Activated T-cell treated with anti-CD3 and anti-CD28 coated beads for 4 hours (primary cell): ENCODE results near the gene TDRD10.
"Not testable (repeated sequence)": the region's sequence is repeated elsewhere in the genome, so short reads cannot be mapped to it uniquely, and the experiment has no call there.

ENCODE experiments used
- DNase-seq: peaks from one replicate; pipeline ENCODE4 v3.0.0-alpha.2; 2020

The TDRD10 gene

DNA sequence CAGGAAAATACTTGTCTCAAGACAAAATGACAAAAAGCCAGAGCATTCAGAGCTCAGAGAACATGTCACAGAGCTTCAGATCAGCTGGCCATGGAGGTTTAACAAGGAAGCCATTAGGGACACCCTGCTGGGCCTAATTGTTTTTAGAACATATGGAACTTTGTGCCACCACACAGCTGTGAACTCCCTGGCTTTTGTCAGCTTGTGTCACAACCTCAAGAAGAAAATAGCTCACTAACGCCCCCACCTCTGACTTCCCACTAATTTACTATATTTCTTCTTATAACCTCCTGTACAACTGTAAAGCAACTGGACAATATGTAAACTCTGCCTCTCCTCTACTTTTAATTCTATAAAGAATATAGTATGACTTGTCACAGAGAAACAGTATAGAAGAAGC lies 21.0 kb upstream of the TDRD10 start:
- DNase-seq = no peak

DNA sequence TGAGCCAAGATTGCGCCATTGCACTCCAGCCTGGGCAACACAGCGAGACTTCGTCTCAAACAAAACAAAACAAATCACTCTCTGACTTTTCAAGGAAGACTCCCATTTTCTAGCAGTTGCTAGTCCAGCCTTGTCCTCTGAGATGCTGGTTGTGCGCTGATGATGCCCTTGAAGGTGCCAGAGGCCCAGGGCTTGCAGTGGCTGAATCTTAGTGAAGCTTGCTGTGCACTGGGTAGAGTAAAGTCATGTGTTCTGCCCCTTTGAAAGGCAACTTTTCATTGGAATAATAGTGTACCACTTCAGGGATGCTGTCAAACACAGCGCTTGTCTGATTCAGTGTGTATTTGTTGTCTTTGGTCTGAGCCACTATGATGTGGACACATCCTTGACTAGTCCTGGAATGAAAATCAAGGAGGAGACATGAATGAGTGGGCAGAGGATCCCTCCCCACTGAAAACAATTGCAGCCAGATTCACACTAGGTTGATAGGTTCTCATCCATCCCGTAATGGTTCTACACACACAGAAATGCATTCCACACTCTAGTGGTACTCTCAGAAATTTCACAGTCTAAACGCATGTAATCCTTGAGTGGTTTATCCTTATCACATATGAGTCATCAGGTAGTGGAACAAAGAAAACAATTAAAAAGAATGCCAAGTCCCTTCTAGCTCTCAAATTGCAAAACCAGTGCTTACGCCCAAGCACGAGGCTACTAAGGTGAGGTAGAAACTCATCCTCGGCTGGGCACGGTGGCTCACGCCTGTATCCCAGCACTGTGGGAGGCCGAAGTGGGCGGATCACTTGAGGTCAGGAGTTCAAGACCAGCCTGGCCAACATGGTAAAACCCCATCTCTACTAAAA lies 17.8 kb upstream of the TDRD10 start:
- DNase-seq = no peak

DNA sequence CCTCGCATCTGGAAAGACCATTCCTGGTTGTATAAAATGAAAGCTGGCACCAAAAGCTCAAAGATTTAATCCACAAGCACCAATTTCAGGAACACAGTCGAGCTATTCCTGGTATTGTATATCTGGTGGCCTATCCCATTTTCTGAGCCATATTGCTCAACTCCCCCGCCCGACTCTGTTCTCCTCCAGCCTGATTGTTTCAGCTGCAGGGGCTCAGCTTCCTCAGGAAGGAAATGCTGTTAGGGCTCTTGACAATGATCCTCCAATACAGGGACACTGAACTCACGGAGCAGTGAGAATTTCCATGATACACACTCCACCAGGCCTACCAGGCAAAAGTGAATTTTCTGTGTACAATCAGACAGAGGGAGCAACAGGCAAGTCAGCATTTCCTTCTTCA lies 16.9 kb upstream of the TDRD10 start:
- no peak for DNase-seq

DNA sequence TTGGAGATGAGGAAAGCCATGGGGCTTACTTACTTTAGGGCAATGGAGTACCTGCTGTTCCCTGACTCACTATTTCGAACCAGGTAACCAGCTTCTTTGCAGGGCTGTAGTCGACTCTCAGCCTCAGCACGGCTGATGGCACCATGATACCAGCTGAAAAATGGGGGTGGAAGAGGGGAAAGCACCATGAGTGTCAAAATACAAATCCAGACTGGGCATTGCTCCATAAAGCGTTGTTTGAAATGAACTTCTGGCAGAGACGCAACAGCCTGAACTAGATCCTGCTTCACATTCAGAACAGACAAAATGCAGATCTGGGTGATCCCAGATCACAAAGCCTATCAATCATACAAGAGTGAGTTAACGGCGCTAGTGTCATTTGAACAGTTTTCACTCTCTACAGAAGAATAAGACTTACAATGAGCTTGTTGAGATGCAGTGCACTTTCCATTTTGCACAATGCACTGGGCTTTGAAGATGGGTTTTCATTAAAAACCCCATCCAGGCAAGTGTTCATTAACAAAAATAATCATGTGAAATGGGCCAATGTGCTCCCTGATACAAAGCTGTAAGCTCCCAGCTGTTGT lies 16.0 kb upstream of the TDRD10 start:
- DNase-seq = no peak

DNA sequence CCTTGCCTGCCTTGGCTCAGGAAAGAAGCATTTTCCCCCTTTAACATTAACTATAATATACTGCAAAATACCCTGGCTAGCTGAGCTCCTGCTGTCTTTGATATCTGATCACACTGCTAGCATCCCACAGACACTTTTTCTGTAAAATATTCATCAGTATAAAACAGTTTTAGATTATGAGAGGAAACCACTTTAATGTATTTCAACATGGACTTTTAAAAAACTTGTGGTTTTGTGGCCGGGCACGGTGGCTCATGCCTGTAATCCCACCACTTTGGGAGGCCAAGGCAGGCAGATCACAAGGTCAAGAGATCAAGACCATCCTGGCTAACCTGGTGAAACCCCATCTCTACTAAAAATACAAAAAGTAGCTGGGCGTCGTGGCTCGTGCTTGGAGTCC lies 15.3 kb upstream of the TDRD10 start:
- not testable (repeated sequence) for DNase-seq

DNA sequence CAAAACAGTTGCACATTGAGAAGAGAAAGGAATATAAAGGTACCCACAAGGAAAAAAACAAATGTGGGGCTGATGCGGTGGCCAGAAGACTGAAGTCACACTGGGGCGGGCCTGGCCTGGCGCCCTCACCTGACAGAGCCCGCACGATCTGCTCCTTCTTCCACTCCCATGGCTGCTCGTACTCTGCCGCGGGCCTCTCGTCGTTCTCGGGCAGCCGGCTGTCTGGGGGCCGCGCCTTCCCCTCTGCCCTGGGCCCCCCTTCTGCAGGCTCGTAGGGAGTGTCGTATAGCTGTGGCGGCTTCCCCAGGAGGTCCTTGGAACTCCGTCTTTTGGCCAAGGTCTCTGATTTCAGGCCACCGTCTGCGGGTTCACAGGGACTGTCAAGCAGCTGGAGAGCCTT lies 13.1 kb upstream of the TDRD10 start:
- no peak for DNase-seq

DNA sequence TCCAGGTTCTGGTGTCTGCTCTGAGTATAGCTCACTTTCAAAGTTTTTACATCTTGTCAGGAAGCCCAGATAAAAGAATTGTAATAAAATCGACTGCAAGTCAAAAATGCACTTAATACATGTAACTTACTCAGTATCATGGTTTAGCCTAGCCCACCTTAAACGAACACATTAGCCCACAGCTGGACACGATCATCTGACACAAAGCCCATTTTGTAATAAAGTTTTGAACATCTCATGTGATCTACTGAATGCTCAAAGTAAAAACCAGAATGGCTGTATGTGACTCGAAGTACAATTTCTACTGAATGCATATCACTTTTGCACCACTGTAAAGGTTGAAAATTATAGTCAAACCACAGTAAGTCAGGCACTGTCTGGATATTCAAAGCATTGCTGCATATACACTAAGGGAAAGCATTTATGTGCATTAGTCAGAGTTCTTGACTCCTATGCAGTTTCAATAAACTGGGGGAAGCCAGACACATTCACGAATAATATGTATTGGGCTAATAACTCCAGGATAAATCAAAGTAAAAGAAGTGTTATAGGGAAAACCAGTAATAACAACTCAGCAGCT lies 12.2 kb upstream of the TDRD10 start:
- no peak for DNase-seq

DNA sequence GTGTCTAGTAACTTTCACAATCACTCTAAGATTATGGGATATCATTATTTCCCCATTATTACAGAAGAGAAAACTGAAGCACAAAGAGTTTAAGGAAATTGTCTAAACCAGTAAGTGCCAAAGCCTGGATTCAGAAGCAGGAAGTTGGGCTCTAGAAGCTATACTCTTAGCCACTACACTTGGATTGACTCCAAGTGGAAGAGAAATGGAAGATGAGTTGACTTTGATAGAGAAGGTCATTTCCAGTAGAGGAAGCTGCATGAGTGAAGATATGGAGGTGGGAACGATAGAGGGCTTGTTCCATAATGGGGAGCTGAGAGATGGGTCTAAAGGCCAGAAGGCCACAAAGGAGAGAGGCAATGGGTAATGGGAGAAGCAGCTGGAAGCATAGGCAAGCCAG lies 11.7 kb upstream of the TDRD10 start:
- no peak for DNase-seq

DNA sequence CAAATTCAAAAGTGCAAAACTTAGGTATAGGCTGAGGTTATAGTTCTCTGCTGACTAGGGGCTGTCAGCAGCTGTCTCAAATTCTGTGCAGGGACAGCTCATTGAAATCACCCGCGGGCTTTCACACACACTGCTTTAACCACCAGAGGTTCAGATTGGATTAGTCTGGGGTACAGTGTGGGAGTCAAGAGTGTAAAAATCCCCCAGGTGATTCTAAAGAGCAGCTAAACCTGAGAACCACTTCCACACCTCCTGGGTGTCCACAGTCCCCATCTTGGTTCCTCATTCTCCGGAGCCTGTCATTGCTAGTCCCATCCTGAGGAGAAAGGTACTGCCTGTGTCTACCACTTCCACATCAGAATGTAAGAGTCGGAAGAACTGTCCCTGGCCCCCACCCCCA lies 9.9 kb upstream of the TDRD10 start:
- DNase-seq = no peak

DNA sequence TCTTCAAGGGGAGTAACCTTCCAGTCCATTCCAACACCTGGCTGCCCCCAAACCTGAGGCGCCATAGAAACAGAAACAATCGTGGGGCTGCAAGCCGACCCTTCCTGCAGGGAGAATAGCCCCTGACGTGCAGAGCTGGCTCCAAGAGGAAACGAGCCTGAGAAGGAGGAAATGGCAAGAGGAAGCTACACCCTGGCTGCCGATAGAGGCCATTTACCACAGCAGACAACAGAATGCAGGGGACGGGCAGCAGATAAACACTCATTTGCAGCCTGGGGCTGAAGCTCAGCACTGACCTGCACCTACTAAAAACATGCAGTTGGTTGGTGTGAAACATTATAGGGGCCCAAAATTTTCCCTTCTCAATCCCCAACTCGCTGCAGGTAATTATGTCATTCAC lies 8.7 kb upstream of the TDRD10 start:
- DNase-seq = no peak

DNA sequence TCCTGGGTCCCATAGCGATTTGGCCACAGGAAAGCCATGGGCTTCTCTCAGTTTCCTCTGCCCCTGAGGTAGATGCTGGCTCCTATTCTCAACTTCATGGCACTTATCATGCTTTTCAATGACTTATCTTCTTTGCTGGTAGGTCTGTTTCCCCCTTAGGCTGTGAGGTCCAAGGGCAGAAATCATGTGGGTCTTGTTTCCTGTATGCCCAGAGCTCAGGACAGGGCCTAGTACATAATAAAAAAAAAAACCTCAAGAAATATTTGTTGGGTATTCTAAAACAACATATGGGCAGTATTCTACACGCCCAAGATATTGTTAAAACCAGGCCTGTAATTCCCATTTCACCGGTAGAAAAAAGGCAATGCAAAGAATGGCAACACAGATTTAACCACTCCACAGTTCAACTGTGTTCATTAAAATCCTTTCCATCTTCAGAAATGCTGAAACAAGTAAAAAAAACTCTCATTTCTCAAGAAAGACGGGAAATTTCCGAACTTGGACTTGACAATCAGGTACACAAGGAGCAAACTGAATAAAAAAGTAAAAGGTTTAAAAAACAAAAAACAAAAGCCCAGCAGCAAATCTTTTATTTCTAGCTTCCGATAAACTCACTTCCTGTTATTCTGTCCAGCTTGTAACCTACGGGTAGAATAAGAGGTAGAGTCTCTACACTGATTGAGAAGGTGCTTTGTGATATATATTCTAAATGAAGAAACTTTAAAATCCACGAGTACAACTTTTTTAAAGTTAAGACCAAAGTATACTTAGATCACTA lies 6.3 kb upstream of the TDRD10 start:
- no peak for DNase-seq

DNA sequence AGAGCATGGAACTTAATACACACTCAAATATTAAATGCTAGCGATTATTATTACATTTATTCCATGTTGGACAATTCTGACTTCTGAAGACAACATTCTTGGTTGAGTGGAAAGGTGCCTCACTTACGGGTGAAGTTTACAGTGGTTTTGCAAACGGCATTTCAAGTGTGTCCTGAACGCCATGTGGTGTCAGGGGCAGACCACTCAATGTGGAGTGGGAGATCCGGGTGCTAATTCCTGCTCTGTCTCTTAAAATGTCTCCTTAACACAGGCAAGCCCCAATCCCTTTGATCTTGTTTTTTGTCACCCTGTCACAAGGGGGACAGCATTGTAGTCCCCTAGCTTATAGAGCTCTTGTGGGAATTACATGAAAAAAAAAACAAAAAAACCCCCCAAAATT lies 5.6 kb upstream of the TDRD10 start:
- no peak for DNase-seq

DNA sequence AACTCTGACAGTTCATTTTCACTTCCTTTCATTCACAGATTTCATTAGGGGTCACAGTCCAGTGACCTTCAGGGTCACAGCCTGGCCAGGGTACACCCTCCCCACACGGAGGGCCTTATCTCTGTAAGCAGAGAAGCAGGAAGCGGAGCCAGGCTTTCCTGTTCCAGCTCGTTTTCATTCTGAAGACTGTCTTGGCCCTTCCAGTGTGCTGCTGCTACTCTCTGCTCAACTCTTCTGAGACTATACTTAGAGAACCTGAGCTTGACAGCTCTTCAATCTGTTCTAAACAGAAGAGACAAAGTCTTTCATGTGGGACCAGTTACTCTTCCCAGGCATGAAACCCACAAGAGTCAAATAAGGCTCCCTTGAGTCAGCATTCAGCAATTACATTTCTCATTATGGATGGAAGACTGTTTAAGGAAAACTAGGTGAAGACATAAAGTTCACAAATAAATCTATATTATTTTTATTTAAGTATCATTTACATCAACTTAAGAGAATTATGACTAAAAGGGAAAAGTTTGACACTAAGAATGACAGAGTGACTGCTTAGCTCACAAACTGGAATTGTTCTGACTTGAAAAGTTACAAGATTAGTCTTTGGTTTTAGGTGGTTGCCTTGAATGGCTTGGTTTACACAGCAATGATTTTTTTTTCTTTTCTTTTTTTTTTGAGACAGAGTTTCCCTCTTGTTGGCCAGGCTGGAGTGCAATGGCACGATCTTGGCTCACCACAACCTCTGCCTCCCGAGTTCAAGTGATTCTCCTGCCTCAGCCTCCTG lies 4.8 kb upstream of the TDRD10 start:
- no peak for DNase-seq

DNA sequence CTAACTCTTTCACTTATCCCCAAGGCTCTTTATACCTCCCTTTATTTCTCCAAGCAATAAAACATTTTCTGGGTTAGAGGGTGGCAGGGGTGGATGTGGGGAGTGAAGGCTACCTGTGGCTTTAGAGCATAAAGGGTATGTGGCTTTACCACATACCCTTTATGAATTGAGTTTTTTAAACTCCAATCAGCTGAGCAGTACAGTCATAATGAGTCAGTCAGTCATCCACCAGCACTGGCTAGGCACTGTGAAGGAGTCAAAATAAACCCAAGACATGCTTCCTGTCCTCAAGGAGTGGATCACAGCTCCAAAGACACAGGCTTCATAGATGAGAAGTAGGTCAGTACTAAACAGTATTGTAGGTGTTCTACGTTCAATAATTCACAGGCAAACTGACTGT lies 2.6 kb upstream of the TDRD10 start:
- DNase-seq = no peak

DNA sequence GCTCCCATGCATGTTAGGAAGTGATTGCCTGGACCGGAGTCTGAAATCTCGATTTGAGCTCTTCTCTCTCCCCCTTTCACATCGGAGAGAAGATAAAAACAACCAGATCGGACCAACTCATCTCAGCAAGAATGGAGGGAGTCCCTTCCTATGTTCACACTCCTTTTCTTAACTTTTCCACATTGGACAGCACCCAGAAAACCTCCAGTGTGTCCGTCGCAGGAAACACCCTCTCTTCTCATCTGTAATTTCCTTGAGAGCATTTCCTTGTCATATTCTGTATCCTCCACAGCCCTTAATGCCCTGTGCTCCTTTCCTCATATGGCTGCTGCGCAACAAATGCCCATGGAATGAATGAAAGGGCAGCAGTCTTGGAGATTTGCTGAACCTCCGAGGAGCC lies 1.5 kb upstream of the TDRD10 start:
- no peak for DNase-seq

DNA sequence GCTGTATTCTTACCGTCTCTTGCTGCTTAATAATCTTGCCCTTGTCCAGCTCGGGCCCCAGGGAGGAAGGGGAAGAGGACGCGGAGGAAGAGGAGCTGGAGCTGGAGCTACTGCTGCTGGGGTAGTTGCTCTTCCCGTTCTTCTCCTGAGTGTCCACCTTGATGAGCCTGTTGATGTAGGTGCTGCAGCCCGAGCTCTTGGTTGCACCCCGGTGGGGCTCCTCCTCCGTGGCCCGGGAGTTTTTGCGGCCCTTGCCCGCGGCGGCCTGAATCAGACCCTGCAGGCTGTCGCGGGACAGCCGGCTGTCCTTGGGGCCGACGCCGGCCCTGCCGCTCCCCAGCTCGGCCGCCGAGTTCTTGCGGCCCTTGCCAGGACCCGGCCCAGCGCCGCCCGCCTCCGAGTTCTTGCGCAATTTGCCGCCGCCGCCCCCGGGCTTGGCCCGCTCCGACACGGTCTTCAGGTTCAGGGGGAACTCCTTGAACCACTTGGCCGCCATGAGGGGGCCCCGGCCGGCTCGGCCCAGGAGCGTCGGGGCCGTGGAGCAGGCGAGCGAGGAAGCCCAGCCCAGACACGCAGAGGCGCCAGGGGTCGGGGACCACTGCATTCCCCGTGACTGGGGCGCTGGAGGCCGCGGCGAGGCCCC lies 475 bp upstream of the TDRD10 start:
- DNase-seq = no peak

DNA sequence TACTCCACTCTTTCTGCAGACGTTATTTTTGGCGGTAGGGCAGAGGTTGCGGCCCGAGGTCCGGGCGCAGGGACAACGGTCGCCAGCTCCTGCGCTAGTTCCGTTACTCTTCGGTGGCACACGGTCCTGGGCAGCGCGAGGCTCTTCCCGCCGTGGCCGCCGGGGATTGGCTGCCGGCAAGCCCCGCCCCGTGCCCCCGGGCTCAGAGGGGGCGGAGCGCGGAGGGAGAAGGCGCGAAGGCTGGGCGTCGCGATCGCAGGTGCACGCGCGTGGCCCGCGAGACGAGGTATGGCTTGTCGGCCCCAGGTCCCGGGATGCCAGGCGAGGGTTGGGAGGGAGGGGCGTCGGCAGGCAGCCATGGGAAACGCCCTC lies 711 bp downstream of the TDRD10 start:
- no peak for DNase-seq

DNA sequence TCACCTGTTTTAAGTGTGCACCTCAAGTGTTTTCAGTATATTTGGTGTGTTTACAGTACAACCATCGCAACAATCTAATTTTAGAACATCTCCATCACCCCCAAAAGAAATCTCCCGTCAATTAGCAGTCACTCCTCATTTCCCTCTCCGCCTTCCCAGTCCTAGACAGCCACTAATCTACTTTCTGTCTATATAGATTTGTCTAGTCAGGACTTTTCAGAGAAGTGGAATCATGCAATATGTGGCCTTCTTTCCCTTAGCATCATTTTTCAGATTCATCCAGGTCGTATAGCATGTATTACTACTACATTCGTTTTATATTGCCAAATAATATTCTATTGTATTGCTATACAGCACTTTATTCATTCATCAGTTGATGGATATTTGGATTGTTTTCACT lies 1.9 kb downstream of the TDRD10 start:
- no peak for DNase-seq

DNA sequence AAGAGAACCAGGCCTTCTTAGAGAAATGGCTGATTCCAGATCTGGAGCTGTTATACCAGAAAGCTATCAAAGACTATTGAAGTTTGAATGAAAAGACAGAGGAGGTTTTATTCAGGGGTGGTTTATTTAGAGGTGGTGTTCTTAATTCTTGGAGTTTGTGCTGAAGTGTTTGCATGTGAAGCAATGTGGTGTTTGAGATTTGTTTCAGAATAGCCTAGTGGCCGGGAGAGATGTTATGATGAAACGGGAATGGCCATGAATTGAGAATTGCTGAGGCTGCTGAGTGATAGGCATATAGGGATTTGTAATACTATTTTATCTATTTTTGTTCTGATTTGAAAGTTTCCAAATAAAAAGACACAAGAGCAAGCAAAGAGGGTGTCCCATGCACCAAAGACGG lies 10.7 kb downstream of the TDRD10 start:
- DNase-seq = no peak

DNA sequence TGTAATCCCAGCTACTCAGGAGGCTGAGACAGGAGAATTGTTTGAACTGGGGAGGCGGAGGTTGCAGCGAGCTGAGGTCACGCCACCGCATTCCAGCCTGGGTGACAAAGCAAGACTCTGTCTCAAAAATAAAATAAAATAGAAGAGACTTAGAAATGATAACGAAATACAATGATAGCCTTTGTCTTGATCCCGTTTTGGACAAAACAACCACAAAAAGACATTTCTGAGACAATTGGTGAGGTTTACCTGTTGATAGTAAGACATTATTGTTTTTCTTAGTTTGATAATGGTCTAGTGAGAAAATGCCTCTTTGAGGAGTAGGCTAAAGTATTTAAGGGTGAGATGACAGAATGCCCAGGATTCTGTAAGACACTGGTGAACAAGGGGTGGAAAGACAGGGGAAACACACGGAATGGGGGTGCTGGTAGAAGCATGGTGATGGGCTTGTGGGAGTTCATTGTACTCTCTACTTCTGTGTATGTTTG lies 12.1 kb downstream of the TDRD10 start:
- DNase-seq = no peak

DNA sequence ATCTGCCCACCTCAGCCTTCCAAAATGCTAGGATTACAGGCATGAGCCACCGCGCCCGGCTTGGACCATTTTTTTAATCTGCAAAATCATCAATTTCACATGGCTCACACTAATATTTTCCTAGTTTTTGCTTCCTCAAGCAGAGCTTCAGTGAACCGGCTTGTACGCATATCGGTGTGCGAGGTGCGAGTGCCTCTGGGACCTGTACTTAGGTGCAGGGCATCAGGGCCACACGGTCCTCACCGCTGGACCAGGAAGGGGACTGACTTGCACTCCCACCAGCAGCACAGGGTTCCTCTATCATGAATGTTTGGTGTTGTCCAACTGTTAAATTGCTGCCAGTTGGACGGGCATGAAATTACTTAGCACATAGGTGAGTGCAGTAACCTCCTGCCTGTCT lies 15.6 kb downstream of the TDRD10 start:
- no peak for DNase-seq

DNA sequence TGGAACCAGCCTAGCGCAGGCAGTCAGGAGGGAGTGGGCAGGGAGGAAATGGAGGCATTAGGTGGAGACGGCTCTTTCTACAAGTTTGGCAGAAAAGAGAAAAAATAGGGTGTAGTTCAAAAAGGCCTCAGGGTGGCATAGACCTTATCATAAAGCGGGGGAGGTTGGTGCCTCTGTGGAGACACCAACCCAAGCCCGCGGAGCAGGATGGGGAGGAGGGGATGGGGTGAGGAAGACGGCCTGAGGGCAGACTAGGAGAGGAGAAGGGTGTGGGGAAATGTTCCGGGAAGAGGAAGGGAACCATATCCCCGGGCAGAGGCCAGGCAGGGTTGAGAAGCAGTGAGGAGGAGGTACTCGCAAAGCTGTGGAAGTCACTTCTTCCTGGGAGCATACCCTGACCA lies 17.6 kb downstream of the TDRD10 start:
- no peak for DNase-seq
